Ascending aorta (tissue), 2 donors: ENCODE measurements around the gene PLEKHA1. TPM values are rescaled to one million over a fixed set of nuclear protein-coding genes. Genes with fewer than 3 reads are reported as not detected.
A peak's percentile ranks its signal among the peaks of the same experiment; 100 is the strongest.

Experiments
- DNase-seq, 2 donors: peaks; one replicate each; pipeline ENCODE4 v3.0.0-alpha.2; 2019; ENCODE audit warnings: low spot score in 2 of 2
- H3K27ac ChIP-seq, 2 donors: fragments of 200-600 bp; sonication (generic); one replicate each; pipeline ENCODE4 v1.5.1; 2016 to 2017; ENCODE audit warnings: mild to moderate bottlenecking in 1 of 2
- H3K27me3 ChIP-seq: fragments of 200-600 bp; sonication (generic); one replicate; pipeline ENCODE4 v1.5.1; 2017
- H3K36me3 ChIP-seq, 2 donors: fragments of 200-600 bp; sonication (generic); one replicate each; pipeline ENCODE4 v1.5.1; 2016
- H3K4me1 ChIP-seq, 2 donors: fragments of 200-600 bp; sonication (generic); one replicate each; pipeline ENCODE4 v1.5.1; 2016 to 2017; ENCODE audit warnings: mild to moderate bottlenecking in 1 of 2
- H3K4me3 ChIP-seq, 2 donors: fragments of 200-600 bp; sonication (generic); one replicate each; pipeline ENCODE4 v1.5.1; 2016 to 2017; ENCODE audit warnings: mild to moderate bottlenecking in 1 of 2
- H3K9me3 ChIP-seq, 2 donors: fragments of 200-600 bp; sonication (generic); one replicate each; pipeline ENCODE4 v1.5.1; 2016
- intact Hi-C: fragments of 100-400 bp; cut with DNase I; formaldehyde crosslinking; loops from one replicate; pipeline ENCODE4 v1.15.1; 2023
- total RNA-seq: library from RNA; depleted of rRNA; stranded (reverse); fragments of >200 nt; gene quantifications from one replicate; pipeline ENCODE4 v1.1.0, GENCODE V29; 2016
- TF ChIP-seq, protein P1 (sequence below), 3 experiments: fragments of 200-600 bp in 2 of 3; fragments of 450-650 bp in 1 of 3; sonication (generic) in 2 of 3; IDR thresholded peaks; one replicate each; pipeline ENCODE4 v1.5.1; 2016 to 2019; ENCODE audit warnings: antibody characterized with exemption in 3 of 3, mild to moderate bottlenecking in 1 of 3, moderate library complexity in 1 of 3

The PLEKHA1 gene
- total RNA-seq, 1 donor from 2014 or later, result 128 TPM

DNA sequence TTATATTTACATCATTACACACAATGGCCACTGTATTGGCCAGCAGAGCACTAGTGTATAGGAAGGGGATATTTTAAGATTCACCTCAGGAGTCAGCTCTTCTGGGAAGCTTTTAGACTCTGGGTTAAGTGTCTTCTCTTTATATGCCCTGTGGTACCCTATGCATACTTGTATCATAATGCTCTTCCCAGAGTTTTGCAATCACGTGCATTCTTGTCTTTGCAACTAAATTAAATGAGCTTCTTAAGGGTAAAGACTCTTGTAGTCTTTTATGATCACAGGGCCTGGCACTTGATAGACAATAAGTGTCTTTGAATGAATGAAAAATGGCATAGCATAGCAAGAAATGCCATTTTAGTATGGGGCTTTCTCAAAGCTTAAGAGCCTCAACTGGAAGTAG is 44.5 kb downstream of the PLEKHA1 start:
- Histone ChIP-seq H3K27ac (no peak overlapping the region), H3K4me3 (no peak overlapping the region), H3K27me3 (no peaks in the 10 kb centered on the region), H3K36me3 (peaks cover 0 to 26% of the 10 kb centered on the region in 2 donors), H3K4me1 (peaks cover 0 to 5% of the 10 kb centered on the region in 2 donors), H3K9me3 (no peaks in the 10 kb centered on the region)
- TF ChIP-seq, protein P1, sequence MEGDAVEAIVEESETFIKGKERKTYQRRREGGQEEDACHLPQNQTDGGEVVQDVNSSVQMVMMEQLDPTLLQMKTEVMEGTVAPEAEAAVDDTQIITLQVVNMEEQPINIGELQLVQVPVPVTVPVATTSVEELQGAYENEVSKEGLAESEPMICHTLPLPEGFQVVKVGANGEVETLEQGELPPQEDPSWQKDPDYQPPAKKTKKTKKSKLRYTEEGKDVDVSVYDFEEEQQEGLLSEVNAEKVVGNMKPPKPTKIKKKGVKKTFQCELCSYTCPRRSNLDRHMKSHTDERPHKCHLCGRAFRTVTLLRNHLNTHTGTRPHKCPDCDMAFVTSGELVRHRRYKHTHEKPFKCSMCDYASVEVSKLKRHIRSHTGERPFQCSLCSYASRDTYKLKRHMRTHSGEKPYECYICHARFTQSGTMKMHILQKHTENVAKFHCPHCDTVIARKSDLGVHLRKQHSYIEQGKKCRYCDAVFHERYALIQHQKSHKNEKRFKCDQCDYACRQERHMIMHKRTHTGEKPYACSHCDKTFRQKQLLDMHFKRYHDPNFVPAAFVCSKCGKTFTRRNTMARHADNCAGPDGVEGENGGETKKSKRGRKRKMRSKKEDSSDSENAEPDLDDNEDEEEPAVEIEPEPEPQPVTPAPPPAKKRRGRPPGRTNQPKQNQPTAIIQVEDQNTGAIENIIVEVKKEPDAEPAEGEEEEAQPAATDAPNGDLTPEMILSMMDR (IDR thresholded peaks at IDR 0.05), result no peak
- no peak for DNase-seq
- intact Hi-C loops, result loop anchor here (5.0 kb wide), 1 partner anchor 42 kb away; no protein-coding TSS in a partner anchor

DNA sequence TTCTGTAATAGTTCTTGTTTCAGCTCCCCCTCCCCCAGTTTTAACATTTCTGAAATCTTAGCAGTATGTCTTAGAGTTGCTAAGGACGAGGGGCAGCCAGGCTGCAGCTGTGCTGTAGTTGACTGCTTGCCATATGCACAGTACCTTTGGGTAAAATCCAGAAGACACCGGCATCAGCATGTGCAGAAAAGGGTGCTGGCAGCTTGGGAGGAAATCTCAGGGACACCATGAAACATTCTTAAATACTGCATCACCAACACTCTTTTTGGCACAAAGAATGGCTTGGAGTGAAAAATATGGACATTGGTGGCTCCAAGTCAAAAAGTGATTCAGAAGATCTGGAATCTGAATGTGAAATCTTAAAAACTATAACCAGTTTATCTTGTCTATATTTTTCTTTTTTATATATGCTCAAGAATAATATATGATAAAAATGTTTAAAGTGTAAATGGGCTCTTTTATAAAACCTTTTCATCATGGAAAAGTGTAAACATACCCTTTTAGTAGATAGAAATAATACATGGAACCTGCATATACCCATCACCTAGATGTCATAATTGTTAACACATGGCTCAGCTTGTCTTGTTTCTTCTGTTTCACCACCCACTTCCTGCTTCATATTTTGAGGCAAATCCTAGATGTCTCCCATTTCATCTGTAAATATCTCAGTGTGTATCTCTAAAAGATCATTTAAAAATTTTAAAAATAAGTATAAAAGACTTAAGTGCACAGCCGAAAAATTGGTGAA is 45.5 kb downstream of the PLEKHA1 start:
- peak in 1 of 2 donors; percentile 69 for DNase-seq
- H3K27ac ChIP-seq, result no peak overlapping the region
- H3K4me1 ChIP-seq, result peaks cover 0 to 5% of the 10 kb centered on the region in 2 donors
- intact Hi-C loops, result loop anchor here (5.0 kb wide), 1 partner anchor 43 kb away; no protein-coding TSS in a partner anchor
- TF ChIP-seq, protein P1 (IDR thresholded peaks at IDR 0.05), result no peak
- H3K4me3 ChIP-seq, result no peak overlapping the region
- peaks cover 4 to 28% of the 10 kb centered on the region in 2 donors for H3K36me3 ChIP-seq
- no peaks in the 10 kb centered on the region for H3K9me3 ChIP-seq
- no peaks in the 10 kb centered on the region for H3K27me3 ChIP-seq

DNA sequence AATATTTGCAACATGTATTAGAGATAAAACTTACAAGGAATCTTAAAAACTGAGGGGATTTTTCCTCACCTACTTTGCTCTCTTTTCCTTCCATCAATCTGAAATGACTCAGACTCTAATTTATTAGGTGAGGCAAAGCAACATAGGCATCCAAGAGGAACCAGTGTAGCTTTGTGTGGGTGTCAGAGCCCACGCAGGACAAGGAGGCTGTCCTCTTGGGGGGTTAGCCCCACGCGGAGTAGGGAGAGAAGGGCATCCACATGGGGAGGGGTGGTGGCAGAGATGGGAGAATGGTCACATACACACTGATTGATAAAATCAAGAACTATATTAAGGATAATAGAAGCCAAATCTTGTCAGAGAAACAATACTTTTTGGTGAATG is 46.1 kb downstream of the PLEKHA1 start:
- TF ChIP-seq, protein P1 (IDR thresholded peaks at IDR 0.05), result no peak
- no peaks in the 10 kb centered on the region for H3K27me3 ChIP-seq
- H3K27ac ChIP-seq, result peak overlapping the region in 1 of 2 donors; percentile 44
- DNase-seq, result no peak
- no peaks in the 10 kb centered on the region for H3K9me3 ChIP-seq
- H3K4me3 ChIP-seq, result no peak overlapping the region
- peaks cover 4 to 28% of the 10 kb centered on the region in 2 donors for H3K36me3 ChIP-seq
- intact Hi-C loops, result no loop called here
- peaks cover 0 to 5% of the 10 kb centered on the region in 2 donors for H3K4me1 ChIP-seq

DNA sequence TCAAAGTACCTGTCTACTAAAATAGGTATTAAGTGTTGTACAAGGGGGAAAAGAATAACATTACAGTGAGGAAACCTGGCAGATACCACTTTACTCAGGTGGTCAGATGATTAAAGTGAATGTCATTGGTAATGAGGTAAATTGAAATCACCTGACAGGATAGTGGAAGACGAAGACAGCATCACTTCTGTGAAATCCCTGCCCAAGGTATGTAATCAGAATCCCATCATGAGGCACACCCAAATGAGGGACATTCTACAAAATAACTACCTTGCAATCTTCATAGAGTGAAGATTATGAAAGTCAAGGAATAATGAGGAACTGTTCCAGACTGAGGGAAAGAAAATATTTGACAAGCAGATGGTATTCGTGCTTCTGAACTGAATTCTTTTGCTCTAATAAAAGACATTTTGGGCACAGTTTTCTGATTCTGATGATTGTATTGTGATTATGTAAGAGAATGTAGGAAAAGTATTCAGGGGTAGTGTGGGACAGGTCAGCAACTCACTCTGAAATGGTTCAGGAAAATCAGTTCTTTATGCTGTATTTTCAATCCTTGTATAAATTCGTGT is 46.6 kb downstream of the PLEKHA1 start:
- H3K36me3 ChIP-seq, result peaks cover 4 to 26% of the 10 kb centered on the region in 2 donors
- intact Hi-C loops, result no loop called here
- DNase-seq, result no peak
- H3K27me3 ChIP-seq, result no peaks in the 10 kb centered on the region
- H3K27ac ChIP-seq, result no peak overlapping the region
- no peaks in the 10 kb centered on the region for H3K9me3 ChIP-seq
- H3K4me1 ChIP-seq, result peaks cover 0 to 5% of the 10 kb centered on the region in 2 donors
- H3K4me3 ChIP-seq, result no peak overlapping the region
- TF ChIP-seq, protein P1 (IDR thresholded peaks at IDR 0.05), result no peak

DNA sequence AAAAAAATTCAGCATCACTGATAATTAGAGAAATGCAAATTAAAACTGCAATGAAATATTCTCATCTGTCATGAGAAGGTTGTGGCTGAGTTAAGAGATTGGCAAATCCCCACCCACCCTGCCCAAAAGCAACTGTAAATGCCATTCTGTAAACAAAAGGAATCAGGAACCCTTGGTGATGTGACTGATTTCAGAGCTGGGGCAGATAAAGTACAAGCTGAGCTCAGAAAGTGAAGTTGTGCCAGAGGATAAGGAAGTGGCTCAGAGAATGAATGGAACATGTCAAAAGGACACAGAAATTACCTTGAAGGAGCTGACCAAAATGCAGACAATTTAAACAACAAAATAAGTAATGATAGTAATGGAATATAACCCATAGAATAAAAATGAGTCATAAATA is 47.2 kb downstream of the PLEKHA1 start:
- Histone ChIP-seq H3K9me3 (no peaks in the 10 kb centered on the region), H3K4me1 (peaks cover 0 to 5% of the 10 kb centered on the region in 2 donors), H3K27me3 (no peaks in the 10 kb centered on the region), H3K36me3 (peaks cover 4 to 23% of the 10 kb centered on the region in 2 donors), H3K27ac (no peak overlapping the region), H3K4me3 (no peak overlapping the region)
- DNase-seq, result no peak
- TF ChIP-seq, protein P1 (IDR thresholded peaks at IDR 0.05), result no peak
- intact Hi-C loops, result no loop called here
